Measurements from ENCODE around the gene CRB3. TPM values are rescaled to one million over a fixed set of nuclear protein-coding genes. Genes with fewer than 3 reads are reported as not detected.

The CRB3 gene
- total and polyA plus RNA-seq, 2 of the 8 experiments (the other 6 are each of a cell fraction or from before 2014, with no cell fraction given), result 21.1 to 24.6 TPM

GRCh38 chr19:6457958-6458694 lies 5.9 kb upstream of the CRB3 start:
- no peak overlapping the region for H2BK12ac ChIP-seq (ENCODE audit: low read depth, low read length)
- peaks cover 0 to 9% (median 0%) of the 10 kb centered on the region in 4 experiments; a peak in 5 of 7 replicates for H3K4me1 ChIP-seq (replicated peaks in 1 of 4; ENCODE audit: control insufficient read depth in 3 of 4, insufficient read depth in 4 of 4, low read length in 3 of 4)
- WGBS, 2 experiments (ENCODE audit: extremely low coverage in 1 of 2, insufficient coverage in 1 of 2, insufficient read length in 1 of 2, insufficient replicate concordance in 2 of 2, low coverage in 1 of 2, low lambda C conversion rate in 2 of 2, missing lambda C conversion rate in 1 of 2), result 80% methylated on average over 16 of the region's 17 CpGs; no CpG with 5 or more reads in 1 of the 2 experiments
- no peak overlapping the region for H2BK5ac ChIP-seq (ENCODE audit: low read depth, low read length)
- H2AFZ ChIP-seq (ENCODE audit: low read length), result no peak overlapping the region
- peak overlapping the region; percentile 27 to 63 for H3K4me2 ChIP-seq (ENCODE audit: insufficient read depth in 1 of 2, low read depth in 2 of 2, low read length in 2 of 2)
- no peak overlapping the region for H2BK20ac ChIP-seq (ENCODE audit: low read length)
- H2AK5ac ChIP-seq (ENCODE audit: low read depth, low read length), result no peak overlapping the region
- peaks cover 7% of the 10 kb centered on the region for H3K23me2 ChIP-seq (ENCODE audit: low read depth, low read length)
- H3K27ac ChIP-seq (ENCODE audit: low read depth, low read length), result no peak overlapping the region
- no peak overlapping the region for H3K14ac ChIP-seq (ENCODE audit: insufficient read length)
- peaks cover 0 to 8% of the 10 kb centered on the region in 2 experiments; a peak in 1 of 4 replicates for H3K9me3 ChIP-seq (ENCODE audit: insufficient read depth in 2 of 2, low read depth in 1 of 2, low read length in 1 of 2)
- H4K20me1 ChIP-seq (replicated peaks in 1 of 2; ENCODE audit: control insufficient read depth in 1 of 2, insufficient read depth in 2 of 2, low read length in 2 of 2), result no peaks in the 10 kb centered on the region
- H3K56ac ChIP-seq (replicated peaks; ENCODE audit: insufficient read length, low read depth, low read length), result no peak overlapping the region
- no peak overlapping the region for H3K4ac ChIP-seq (replicated peaks; ENCODE audit: insufficient read length, low read depth, low read length)
- TF ChIP-seq E2F6 (IDR thresholded peaks at IDR 0.05) (peak; percentile 18; the same call in 1 of the 2 replicates), FOSL1 (IDR thresholded peaks at IDR 0.05; ENCODE audit: insufficient read depth, low read depth, low read length) (no peak), JUND (IDR thresholded peaks at IDR 0.05; ENCODE audit: low read length) (peak; percentile 67; the same call in 1 of the 2 replicates)
- POLR2A ChIA-PET (ENCODE audit: partially characterized antibody), result interaction anchor here (0.8 to 1.2 kb wide), 4 partner anchors 20 to 73 kb away, joined by 3 read pairs; no protein-coding TSS in a partner anchor
- no peaks in the 10 kb centered on the region for H3K79me1 ChIP-seq (ENCODE audit: low read depth, low read length)
- no peak overlapping the region for H2BK15ac ChIP-seq (ENCODE audit: low read length)
- FAIRE-seq (no peak), DNase-seq (ENCODE audit: low read depth in 1 of 2, low spot score in 2 of 2) (no peak)
- no peak overlapping the region for H3K23ac ChIP-seq (ENCODE audit: insufficient read length)
- no peak overlapping the region for H4K5ac ChIP-seq (ENCODE audit: insufficient read length, low read depth, low read length)
- no peak overlapping the region for H4K8ac ChIP-seq (ENCODE audit: extremely low read depth, insufficient read depth, low read length)
- H3K79me2 ChIP-seq (ENCODE audit: control insufficient read depth in 1 of 2, insufficient read depth in 2 of 2, low read length in 2 of 2), result no peaks in the 10 kb centered on the region
- H4K91ac ChIP-seq (replicated peaks; ENCODE audit: insufficient read length, low read length), result no peak overlapping the region
- H3K36me3 ChIP-seq (ENCODE audit: control insufficient read depth in 2 of 4, insufficient read depth in 4 of 4, low read length in 3 of 4), result peaks cover 5 to 21% (median 10%) of the 10 kb centered on the region in 4 experiments; a peak in 7 of 8 replicates
- no peak overlapping the region; a peak in 1 of 7 replicates for H3K9ac ChIP-seq (replicated peaks in 1 of 4; ENCODE audit: extremely low read depth in 1 of 4, low read depth in 3 of 4, low read length in 3 of 4)
- H3K18ac ChIP-seq (ENCODE audit: extremely low read depth, low read length), result no peak overlapping the region
- no peak overlapping the region for H3K4me3 ChIP-seq (ENCODE audit: extremely low read depth in 1 of 4, insufficient read depth in 2 of 4, low read depth in 3 of 4, low read length in 4 of 4)
- H2BK120ac ChIP-seq (replicated peaks; ENCODE audit: low read depth, low read length), result no peak overlapping the region
- CTCF ChIA-PET (ENCODE audit: partially characterized antibody), result interaction anchor here (1.0 to 1.8 kb wide), 3 partner anchors 11 to 23 kb away, joined by 3 to 5 read pairs (median 5); partner anchors contain the start of gene DENND1C
- H3K27me3 ChIP-seq (replicated peaks in 1 of 4; ENCODE audit: control insufficient read depth in 3 of 4, extremely low read depth in 1 of 4, insufficient read depth in 3 of 4, low read length in 3 of 4), result no peaks in the 10 kb centered on the region

Measured in H1 (cell line).